GM12865 (cell line): Measurements from ENCODE around the gene WNT6.

Source experiments
- DNase-seq: peaks from one replicate; pipeline ENCODE4 v3.0.0; 2010; ENCODE audit warnings: low read depth
- H3K4me3 ChIP-seq: 2 replicates; pipeline ENCODE4 v1.5.1; 2011; ENCODE audit warnings: mild to moderate bottlenecking, low read depth, low read length, control low read depth
- CTCF ChIP-seq: IDR thresholded peaks from 2 replicates; pipeline ENCODE4 v1.5.1; 2011; ENCODE audit warnings: low read length, control low read depth, low read depth, inconsistent platforms; ENCODE audit not compliant: insufficient read depth; ENCODE audit errors: missing control alignments

The WNT6 gene

GRCh38 chr2:218860950-218861381 lies 1.4 kb downstream of the WNT6 start:
- DNase-seq: no peak
- H3K4me3 ChIP-seq: no peak overlapping the region

GRCh38 chr2:218861645-218862318 lies 2.2 kb downstream of the WNT6 start:
- TF ChIP-seq CTCF: no peak
- DNase-seq: no peak
- no peak overlapping the region for H3K4me3 ChIP-seq

More at GRCh38 chr2:218860950-218861381, 1.4 kb downstream of the WNT6 start:
- no peak for TF ChIP-seq CTCF

GRCh38 chr2:218863021-218863520 lies 3.5 kb downstream of the WNT6 start:
- TF ChIP-seq CTCF: no peak
- H3K4me3 ChIP-seq: no peak overlapping the region
- no peak for DNase-seq

GRCh38 chr2:218865396-218865795 lies 5.8 kb downstream of the WNT6 start:
- TF ChIP-seq CTCF: no peak
- H3K4me3 ChIP-seq: no peak overlapping the region
- DNase-seq: no peak

GRCh38 chr2:218865999-218866398 lies 6.4 kb downstream of the WNT6 start:
- H3K4me3 ChIP-seq: no peak overlapping the region
- DNase-seq: no peak
- no peak for TF ChIP-seq CTCF

GRCh38 chr2:218867900-218868299 lies 8.3 kb downstream of the WNT6 start:
- no peak overlapping the region for H3K4me3 ChIP-seq
- DNase-seq: no peak
- no peak for TF ChIP-seq CTCF

- H3K4me3 ChIP-seq: no peak overlapping the region
- no peak for DNase-seq
- no peak for TF ChIP-seq CTCF
These were observed 9.5 kb downstream of the WNT6 start for GRCh38 chr2:218869064-218869463.
